SK-N-SH (cell line): ENCODE results near the gene MRPS30. TPM values are rescaled to one million over a fixed set of nuclear protein-coding genes. Genes with fewer than 3 reads are reported as not detected.

Experiments used
- CTCF ChIA-PET: fragments of 300-600, 350-600 bp; formaldehyde crosslinking; extraction: SDS; loops from one replicate; lab custom pipeline; 2021; lab: Yijun Ruan, JAX
- POLR2A ChIA-PET: fragments of 350-600 bp; sonication (Branson Sonifier 250); formaldehyde crosslinking; extraction: SDS; loops from one replicate; lab custom pipeline; 2020; ENCODE audit warnings: antibody characterized with exemption, inconsistent platforms; lab: Yijun Ruan, JAX
- DNase-seq: peaks from one replicate; pipeline ENCODE4 v3.0.0; 2012
- H2AFZ ChIP-seq: fragments of 200-600 bp; sonication (generic); 2 replicates; pipeline ENCODE4 v1.8.1; 2016; ENCODE audit warnings: antibody characterized with exemption, mild to moderate bottlenecking, low read depth
- H3F3A ChIP-seq: fragments of 200-600 bp; sonication (generic); replicated peaks from 2 replicates; pipeline ENCODE3; 2016; ENCODE audit warnings: antibody characterized with exemption, mild to moderate bottlenecking; ENCODE audit not compliant: insufficient read depth
- H3K27ac ChIP-seq, 2 experiments: fragments of 200-500 bp in 1 of 2; fragments of 200-600 bp in 1 of 2; sonication (Bioruptor generic) in 1 of 2; sonication (generic), shearing (Covaris generic) in 1 of 2; 2 replicates each; pipeline versions ENCODE4 v1.5.1 to v1.6.1; 2014 to 2016; ENCODE audit warnings: low read depth in 2 of 2, inconsistent platforms in 1 of 2, low read length in 1 of 2, mild to moderate bottlenecking in 1 of 2, mixed read lengths in 1 of 2
- H3K27me3 ChIP-seq: fragments of 200-600 bp; sonication (generic), shearing (Covaris generic); 2 replicates; pipeline ENCODE4 v1.6.1; 2016; ENCODE audit warnings: mixed run types; ENCODE audit not compliant: insufficient read depth
- H3K36me3 ChIP-seq, 2 experiments: fragments of 200-500 bp in 1 of 2; fragments of 200-600 bp in 1 of 2; sonication (Bioruptor generic) in 1 of 2; sonication (generic) in 1 of 2; replicated peaks in 1 of 2; 2 replicates each; pipeline versions ENCODE3 to v1.5.1; 2014 to 2016; ENCODE audit warnings: low read length in 1 of 2, mild to moderate bottlenecking in 1 of 2; ENCODE audit not compliant: insufficient read depth in 2 of 2, control insufficient read depth in 1 of 2
- H3K4me1 ChIP-seq, 2 experiments: fragments of 200-500 bp in 1 of 2; fragments of 200-600 bp in 1 of 2; sonication (Bioruptor generic) in 1 of 2; sonication (generic), shearing (Covaris generic) in 1 of 2; 2 replicates each; pipeline versions ENCODE4 v1.5.1 to v1.6.1; 2014 to 2016; ENCODE audit warnings: low read depth in 1 of 2, low read length in 1 of 2, mixed run types in 1 of 2; ENCODE audit not compliant: insufficient read depth in 2 of 2, control insufficient read depth in 1 of 2
- H3K4me2 ChIP-seq: fragments of 200-600 bp; sonication (generic), shearing (Covaris generic); 2 replicates; pipeline ENCODE4 v1.6.1; 2017; ENCODE audit warnings: mixed run types
- H3K4me3 ChIP-seq, 2 experiments: fragments of 200-500 bp in 1 of 2; fragments of 200-600 bp in 1 of 2; sonication (Bioruptor generic) in 1 of 2; sonication (generic), shearing (Covaris generic) in 1 of 2; 2 replicates each; pipeline versions ENCODE4 v1.5.1 to v1.8.1; 2014 to 2016; ENCODE audit warnings: low read depth in 2 of 2, inconsistent platforms in 1 of 2, low read length in 1 of 2, mild to moderate bottlenecking in 1 of 2, mixed read lengths in 1 of 2, moderate library complexity in 1 of 2
- H3K79me2 ChIP-seq: fragments of 200-600 bp; sonication (generic); 2 replicates; pipeline ENCODE4 v1.8.1; 2017; ENCODE audit warnings: mild to moderate bottlenecking; ENCODE audit not compliant: insufficient read depth
- H3K9ac ChIP-seq: fragments of 200-600 bp; sonication (generic); 2 replicates; pipeline ENCODE4 v1.6.1; 2017; ENCODE audit warnings: mixed run types
- H3K9me2 ChIP-seq: fragments of 200-600 bp; sonication (generic); 2 replicates; pipeline ENCODE4 v1.6.1; 2017; ENCODE audit warnings: mixed run types
- H3K9me3 ChIP-seq: fragments of 200-600 bp; sonication (generic); 2 replicates; pipeline ENCODE4 v1.6.1; 2017; ENCODE audit warnings: mixed run types, mild to moderate bottlenecking, moderate library complexity
- H4K20me1 ChIP-seq: fragments of 200-600 bp; sonication (generic); 2 replicates; pipeline ENCODE4 v1.6.1; 2017; ENCODE audit warnings: mild to moderate bottlenecking, mixed run types; ENCODE audit not compliant: insufficient read depth
- CHD2 ChIP-seq: fragments of 150-350 bp; IDR thresholded peaks from 2 replicates; pipeline ENCODE4 v1.6.1; 2018; ENCODE audit warnings: low read length; ENCODE audit not compliant: partially characterized antibody
- EP300 ChIP-seq, 2 experiments: IDR thresholded peaks; 2 replicates each; pipeline versions ENCODE4 v1.4.0 to v1.6.1; 2012; ENCODE audit warnings: borderline replicate concordance in 1 of 2, low read depth in 1 of 2, low read length in 1 of 2
- EZH2phosphoT487 ChIP-seq: fragments of 200-600 bp; sonication (generic); IDR thresholded peaks from 2 replicates; pipeline ENCODE4 v1.6.1; 2017; ENCODE audit warnings: low read depth, mixed run types, mild to moderate bottlenecking, antibody characterized with exemption, moderate library complexity, borderline replicate concordance
- FOXJ3 ChIP-seq: sonication (generic); formaldehyde crosslinking; IDR thresholded peaks from 2 replicates; pipeline ENCODE4 v1.5.1; 2020; ENCODE audit warnings: mild to moderate bottlenecking, missing genetic modification reagents
- FOXM1 ChIP-seq: IDR thresholded peaks from 2 replicates; pipeline ENCODE4 v1.4.0; 2012; ENCODE audit warnings: low read depth, mild to moderate bottlenecking
- NFIC ChIP-seq: IDR thresholded peaks from 2 replicates; pipeline ENCODE4 v1.4.0; 2012; ENCODE audit warnings: borderline replicate concordance
- NRF1 ChIP-seq: IDR thresholded peaks from 2 replicates; pipeline ENCODE4 v1.6.1; 2012; ENCODE audit warnings: low read depth, mild to moderate bottlenecking, low read length
- POLR2AphosphoS5 ChIP-seq: IDR thresholded peaks from 2 replicates; pipeline ENCODE4 v1.6.1; 2012; ENCODE audit warnings: low read depth, low read length
- RAD21 ChIP-seq: IDR thresholded peaks from 2 replicates; pipeline ENCODE4 v1.6.1; 2012; ENCODE audit warnings: mild to moderate bottlenecking, low read length
- RCOR1 ChIP-seq: fragments of 150-350 bp; IDR thresholded peaks from 2 replicates; pipeline ENCODE4 v1.6.1; 2017; ENCODE audit warnings: antibody characterized with exemption, low read length
- RFX5 ChIP-seq: IDR thresholded peaks from 2 replicates; pipeline ENCODE4 v1.6.1; 2012; ENCODE audit warnings: mild to moderate bottlenecking, improper control_type of control experiment, low read length
- TAF1 ChIP-seq: IDR thresholded peaks from 2 replicates; pipeline ENCODE4 v1.6.1; 2012; ENCODE audit warnings: low read depth, mild to moderate bottlenecking, low read length, moderate library complexity, borderline replicate concordance
- TEAD4 ChIP-seq: IDR thresholded peaks from 2 replicates; pipeline ENCODE4 v1.4.0; 2012; ENCODE audit warnings: mild to moderate bottlenecking, borderline replicate concordance; ENCODE audit not compliant: insufficient read depth
- WGBS: methylation state at CpG from one replicate; pipeline ENCODE4 v1.1.6; 2017; ENCODE audit warnings: low lambda C conversion rate; 5-methylcytosine and 5-hydroxymethylcytosine counted together
- polyA plus RNA-seq, 3 experiments: library from polyadenylated mRNA; depleted of rRNA; stranded (reverse); fragments of >200 nt; gene quantifications; 2 replicates each; pipeline ENCODE4 v1.2.3, GENCODE V29; 2012
- TF ChIP-seq, protein P1 (sequence below): fragments of 150-350 bp; IDR thresholded peaks from 2 replicates; pipeline ENCODE4 v1.6.1; 2017; ENCODE audit warnings: antibody characterized with exemption, low read length, low read depth, borderline replicate concordance
- TF ChIP-seq, protein P2 (sequence below): IDR thresholded peaks from 2 replicates; pipeline ENCODE4 v1.4.0; 2012; ENCODE audit warnings: low read depth
- TF ChIP-seq, protein P3 (sequence below): fragments of 200-600 bp; sonication (generic); IDR thresholded peaks from 2 replicates; pipeline ENCODE4 v1.6.1; 2017; ENCODE audit warnings: antibody characterized with exemption, mild to moderate bottlenecking, moderate library complexity
- TF ChIP-seq, protein P4 (sequence below): IDR thresholded peaks from 2 replicates; pipeline ENCODE4 v1.6.1; 2012; ENCODE audit warnings: mild to moderate bottlenecking, low read depth, low read length, moderate library complexity
- TF ChIP-seq, protein P5 (sequence below): IDR thresholded peaks from 2 replicates; pipeline ENCODE4 v1.4.0; 2012; ENCODE audit warnings: low read depth, borderline replicate concordance

Gene MRPS30
- polyA plus RNA-seq, 1 of the 3 experiments (the other 2 are of a cell fraction), result 18.3 TPM

DNA sequence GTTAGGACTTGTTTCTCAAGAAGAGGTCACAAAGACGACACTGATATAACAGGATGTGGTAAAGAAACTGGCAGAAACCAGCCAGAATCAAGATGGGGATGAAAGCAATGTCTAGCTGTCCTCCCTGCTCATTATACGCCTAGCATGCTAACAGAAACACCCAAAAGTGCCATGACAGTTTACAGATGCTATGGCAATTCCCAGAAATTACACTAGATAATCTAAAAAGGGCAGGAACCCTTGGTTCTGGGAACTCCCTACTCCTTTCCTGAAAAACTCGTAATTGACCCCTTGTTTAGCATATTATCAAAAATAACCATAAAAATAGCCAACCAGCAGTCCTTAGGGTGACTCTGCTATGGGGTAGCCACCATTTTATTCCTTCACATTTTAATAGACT is 10.9 kb upstream of the MRPS30 start:
- Histone ChIP-seq H3K4me1 (no peaks in the 10 kb centered on the region), H3K27ac (no peak overlapping the region), H3K9me2 (no peaks in the 10 kb centered on the region), H3K4me2 (no peak overlapping the region), H3K9ac (no peak overlapping the region), H3K9me3 (no peaks in the 10 kb centered on the region), H2AFZ (no peak overlapping the region), H3K4me3 (no peak overlapping the region), H4K20me1 (no peaks in the 10 kb centered on the region), H3K36me3 (no peaks in the 10 kb centered on the region)
- CTCF ChIA-PET, result no interaction called here
- 21% methylated on average over 3 of the region's 3 CpGs for WGBS
- TF ChIP-seq TEAD4 (no peak), POLR2AphosphoS5 (no peak), NRF1 (no peak), CHD2 (no peak), NFIC (no peak), FOXJ3 (CRISPR knock-in tag) (no peak), RFX5 (no peak), TAF1 (no peak), RCOR1 (no peak), FOXM1 (no peak), EP300 (IDR thresholded peaks at IDR 0.05; ENCODE audit: borderline replicate concordance in 1 of 2, low read depth in 1 of 2, low read length in 1 of 2) (no peak), RAD21 (no peak), EZH2phosphoT487 (no peak)
- TF ChIP-seq, protein P1, sequence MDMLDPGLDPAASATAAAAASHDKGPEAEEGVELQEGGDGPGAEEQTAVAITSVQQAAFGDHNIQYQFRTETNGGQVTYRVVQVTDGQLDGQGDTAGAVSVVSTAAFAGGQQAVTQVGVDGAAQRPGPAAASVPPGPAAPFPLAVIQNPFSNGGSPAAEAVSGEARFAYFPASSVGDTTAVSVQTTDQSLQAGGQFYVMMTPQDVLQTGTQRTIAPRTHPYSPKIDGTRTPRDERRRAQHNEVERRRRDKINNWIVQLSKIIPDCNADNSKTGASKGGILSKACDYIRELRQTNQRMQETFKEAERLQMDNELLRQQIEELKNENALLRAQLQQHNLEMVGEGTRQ, result no peak
- TF ChIP-seq, protein P2, sequence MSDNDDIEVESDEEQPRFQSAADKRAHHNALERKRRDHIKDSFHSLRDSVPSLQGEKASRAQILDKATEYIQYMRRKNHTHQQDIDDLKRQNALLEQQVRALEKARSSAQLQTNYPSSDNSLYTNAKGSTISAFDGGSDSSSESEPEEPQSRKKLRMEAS, result no peak
- TF ChIP-seq, protein P3, sequence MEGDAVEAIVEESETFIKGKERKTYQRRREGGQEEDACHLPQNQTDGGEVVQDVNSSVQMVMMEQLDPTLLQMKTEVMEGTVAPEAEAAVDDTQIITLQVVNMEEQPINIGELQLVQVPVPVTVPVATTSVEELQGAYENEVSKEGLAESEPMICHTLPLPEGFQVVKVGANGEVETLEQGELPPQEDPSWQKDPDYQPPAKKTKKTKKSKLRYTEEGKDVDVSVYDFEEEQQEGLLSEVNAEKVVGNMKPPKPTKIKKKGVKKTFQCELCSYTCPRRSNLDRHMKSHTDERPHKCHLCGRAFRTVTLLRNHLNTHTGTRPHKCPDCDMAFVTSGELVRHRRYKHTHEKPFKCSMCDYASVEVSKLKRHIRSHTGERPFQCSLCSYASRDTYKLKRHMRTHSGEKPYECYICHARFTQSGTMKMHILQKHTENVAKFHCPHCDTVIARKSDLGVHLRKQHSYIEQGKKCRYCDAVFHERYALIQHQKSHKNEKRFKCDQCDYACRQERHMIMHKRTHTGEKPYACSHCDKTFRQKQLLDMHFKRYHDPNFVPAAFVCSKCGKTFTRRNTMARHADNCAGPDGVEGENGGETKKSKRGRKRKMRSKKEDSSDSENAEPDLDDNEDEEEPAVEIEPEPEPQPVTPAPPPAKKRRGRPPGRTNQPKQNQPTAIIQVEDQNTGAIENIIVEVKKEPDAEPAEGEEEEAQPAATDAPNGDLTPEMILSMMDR, result no peak
- TF ChIP-seq, protein P4, sequence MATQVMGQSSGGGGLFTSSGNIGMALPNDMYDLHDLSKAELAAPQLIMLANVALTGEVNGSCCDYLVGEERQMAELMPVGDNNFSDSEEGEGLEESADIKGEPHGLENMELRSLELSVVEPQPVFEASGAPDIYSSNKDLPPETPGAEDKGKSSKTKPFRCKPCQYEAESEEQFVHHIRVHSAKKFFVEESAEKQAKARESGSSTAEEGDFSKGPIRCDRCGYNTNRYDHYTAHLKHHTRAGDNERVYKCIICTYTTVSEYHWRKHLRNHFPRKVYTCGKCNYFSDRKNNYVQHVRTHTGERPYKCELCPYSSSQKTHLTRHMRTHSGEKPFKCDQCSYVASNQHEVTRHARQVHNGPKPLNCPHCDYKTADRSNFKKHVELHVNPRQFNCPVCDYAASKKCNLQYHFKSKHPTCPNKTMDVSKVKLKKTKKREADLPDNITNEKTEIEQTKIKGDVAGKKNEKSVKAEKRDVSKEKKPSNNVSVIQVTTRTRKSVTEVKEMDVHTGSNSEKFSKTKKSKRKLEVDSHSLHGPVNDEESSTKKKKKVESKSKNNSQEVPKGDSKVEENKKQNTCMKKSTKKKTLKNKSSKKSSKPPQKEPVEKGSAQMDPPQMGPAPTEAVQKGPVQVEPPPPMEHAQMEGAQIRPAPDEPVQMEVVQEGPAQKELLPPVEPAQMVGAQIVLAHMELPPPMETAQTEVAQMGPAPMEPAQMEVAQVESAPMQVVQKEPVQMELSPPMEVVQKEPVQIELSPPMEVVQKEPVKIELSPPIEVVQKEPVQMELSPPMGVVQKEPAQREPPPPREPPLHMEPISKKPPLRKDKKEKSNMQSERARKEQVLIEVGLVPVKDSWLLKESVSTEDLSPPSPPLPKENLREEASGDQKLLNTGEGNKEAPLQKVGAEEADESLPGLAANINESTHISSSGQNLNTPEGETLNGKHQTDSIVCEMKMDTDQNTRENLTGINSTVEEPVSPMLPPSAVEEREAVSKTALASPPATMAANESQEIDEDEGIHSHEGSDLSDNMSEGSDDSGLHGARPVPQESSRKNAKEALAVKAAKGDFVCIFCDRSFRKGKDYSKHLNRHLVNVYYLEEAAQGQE, result no peak
- TF ChIP-seq, protein P5, sequence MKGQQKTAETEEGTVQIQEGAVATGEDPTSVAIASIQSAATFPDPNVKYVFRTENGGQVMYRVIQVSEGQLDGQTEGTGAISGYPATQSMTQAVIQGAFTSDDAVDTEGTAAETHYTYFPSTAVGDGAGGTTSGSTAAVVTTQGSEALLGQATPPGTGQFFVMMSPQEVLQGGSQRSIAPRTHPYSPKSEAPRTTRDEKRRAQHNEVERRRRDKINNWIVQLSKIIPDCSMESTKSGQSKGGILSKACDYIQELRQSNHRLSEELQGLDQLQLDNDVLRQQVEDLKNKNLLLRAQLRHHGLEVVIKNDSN, result no peak
- TF ChIP-seq, all 33 proteins: peak for 0
- POLR2A ChIA-PET, result no interaction called here
- Histone ChIP-seq H3K79me2 (no peaks in the 10 kb centered on the region), H3K27me3 (no peaks in the 10 kb centered on the region), H3F3A (no peaks in the 10 kb centered on the region)
- DNase-seq, result no peak
